SH-SY5Y (cell line): ENCODE results near the gene VPS29.

ENCODE experiments used
- GATA2 ChIP-seq: IDR thresholded peaks from 2 replicates; pipeline ENCODE4 v1.6.1; 2011; ENCODE audit warnings: mild to moderate bottlenecking, low read depth, low read length
- GATA3 ChIP-seq: IDR thresholded peaks from 2 replicates; pipeline ENCODE4 v1.6.1; 2011; ENCODE audit warnings: low read depth, mild to moderate bottlenecking, low read length, moderate library complexity

Gene VPS29

DNA sequence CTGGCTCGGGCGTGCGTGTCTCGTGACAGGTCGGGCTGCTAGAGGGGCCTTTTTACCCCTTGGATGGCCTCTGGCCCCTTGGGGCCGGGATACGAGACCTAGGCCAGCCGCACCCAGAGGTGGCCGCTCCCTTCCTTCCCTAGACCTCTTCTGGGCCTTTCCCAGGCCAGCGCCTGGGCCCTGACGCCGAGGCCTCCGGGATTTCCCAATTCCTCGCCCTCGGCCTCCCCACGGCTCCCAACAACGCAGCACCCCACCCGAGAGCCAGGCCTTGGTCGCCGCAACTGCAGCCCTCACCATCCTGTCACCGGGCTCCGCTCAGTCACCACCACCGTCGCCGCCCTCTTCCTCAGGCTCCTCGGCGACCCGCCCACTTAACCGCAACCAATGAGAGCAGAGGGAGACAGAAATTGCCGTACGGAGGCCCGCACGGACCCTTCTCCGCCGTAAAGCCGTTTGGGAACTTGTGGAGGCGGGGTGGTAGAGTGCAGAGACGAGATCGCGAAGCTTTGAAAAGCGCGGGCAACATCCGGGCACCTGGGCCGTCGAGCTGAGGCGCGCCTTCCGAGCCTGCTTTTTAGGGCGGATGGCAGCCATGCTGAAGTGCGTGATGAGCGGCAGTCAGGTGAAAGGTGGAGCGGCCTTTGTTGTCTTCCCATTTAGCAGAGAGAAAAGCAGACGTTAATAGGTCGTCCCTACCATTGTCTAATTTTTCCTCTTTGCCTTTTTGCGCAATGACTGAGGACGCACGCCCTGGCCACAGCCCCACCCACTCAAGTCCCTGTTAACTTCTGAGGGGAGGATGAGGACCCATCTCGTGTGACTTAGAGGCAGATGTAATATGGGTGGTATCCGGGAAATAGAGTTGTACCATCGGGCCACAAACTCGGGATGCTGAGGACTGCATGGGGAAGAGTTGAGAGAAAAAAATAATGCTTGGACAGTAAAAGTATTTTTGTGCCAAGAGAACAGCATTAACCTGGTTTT lies at the start of gene VPS29, which contains the start of gene RAD9B:
TSS of gene VPS29 (minus strand) at position 360 of the 987 bp plus-strand sequence. CDS start at position 300, 60 bp downstream.
TSS of gene RAD9B (plus strand) at position 580 of the 987 bp plus-strand sequence. CDS start at position 587, 7 bp downstream.
- TF ChIP-seq GATA2, result no peak
- TF ChIP-seq GATA3, result no peak

GRCh38 chr12:110550981-110551380 lies 49.1 kb upstream of the VPS29 start:
- no peak for TF ChIP-seq GATA3
- TF ChIP-seq GATA2, result no peak

GRCh38 chr12:110549716-110550115 lies 47.8 kb upstream of the VPS29 start:
- TF ChIP-seq GATA3 (no peak), GATA2 (no peak)

GRCh38 chr12:110548678-110549077 lies 46.8 kb upstream of the VPS29 start:
- TF ChIP-seq GATA2 (no peak), GATA3 (no peak)

GRCh38 chr12:110547090-110547489 lies 45.2 kb upstream of the VPS29 start:
- TF ChIP-seq GATA3, result no peak
- no peak for TF ChIP-seq GATA2

- TF ChIP-seq GATA2, result no peak
- no peak for TF ChIP-seq GATA3
Measured at GRCh38 chr12:110546339-110546738, 44.4 kb upstream of the VPS29 start.

DNA sequence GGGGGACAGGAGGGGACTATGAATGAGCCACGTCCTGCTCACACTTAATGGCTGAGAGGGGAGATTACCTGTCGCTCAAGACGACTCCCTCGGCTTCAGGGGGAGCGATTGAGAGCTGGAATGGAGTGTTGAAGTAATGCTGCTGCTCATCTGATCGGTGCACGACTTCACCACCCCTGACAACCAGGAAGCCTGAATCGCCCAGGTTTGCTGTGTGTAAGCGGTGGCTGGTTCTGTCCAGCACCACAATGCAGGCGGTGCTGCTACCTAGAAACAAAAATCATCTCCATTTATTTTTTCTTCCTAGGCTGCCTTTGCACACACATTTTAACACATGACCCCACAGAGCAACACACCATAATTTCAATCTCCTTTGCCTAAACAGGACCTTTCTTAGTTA lies 43.9 kb upstream of the VPS29 start:
- TF ChIP-seq GATA3, result no peak
- TF ChIP-seq GATA2, result no peak

DNA sequence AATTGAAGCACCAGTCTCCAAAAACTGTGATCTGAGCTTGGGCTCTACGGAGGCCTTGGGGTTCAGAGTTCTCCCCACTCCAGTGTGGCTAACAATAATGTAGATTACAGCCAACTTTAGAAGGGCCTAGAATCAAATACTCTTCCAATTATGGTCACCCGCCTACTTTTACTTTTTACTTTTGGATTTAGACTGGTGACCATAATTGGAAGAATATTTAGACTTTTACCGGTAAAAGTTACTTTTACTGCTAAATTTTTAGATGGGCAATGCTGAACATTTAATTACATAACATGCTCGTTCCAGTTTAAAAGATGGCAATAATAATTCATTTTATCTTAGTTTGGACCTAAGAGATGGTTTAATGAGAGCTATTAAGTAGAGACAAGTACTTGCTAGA lies 42.1 kb upstream of the VPS29 start:
- TF ChIP-seq GATA3 (no peak), GATA2 (no peak)

DNA sequence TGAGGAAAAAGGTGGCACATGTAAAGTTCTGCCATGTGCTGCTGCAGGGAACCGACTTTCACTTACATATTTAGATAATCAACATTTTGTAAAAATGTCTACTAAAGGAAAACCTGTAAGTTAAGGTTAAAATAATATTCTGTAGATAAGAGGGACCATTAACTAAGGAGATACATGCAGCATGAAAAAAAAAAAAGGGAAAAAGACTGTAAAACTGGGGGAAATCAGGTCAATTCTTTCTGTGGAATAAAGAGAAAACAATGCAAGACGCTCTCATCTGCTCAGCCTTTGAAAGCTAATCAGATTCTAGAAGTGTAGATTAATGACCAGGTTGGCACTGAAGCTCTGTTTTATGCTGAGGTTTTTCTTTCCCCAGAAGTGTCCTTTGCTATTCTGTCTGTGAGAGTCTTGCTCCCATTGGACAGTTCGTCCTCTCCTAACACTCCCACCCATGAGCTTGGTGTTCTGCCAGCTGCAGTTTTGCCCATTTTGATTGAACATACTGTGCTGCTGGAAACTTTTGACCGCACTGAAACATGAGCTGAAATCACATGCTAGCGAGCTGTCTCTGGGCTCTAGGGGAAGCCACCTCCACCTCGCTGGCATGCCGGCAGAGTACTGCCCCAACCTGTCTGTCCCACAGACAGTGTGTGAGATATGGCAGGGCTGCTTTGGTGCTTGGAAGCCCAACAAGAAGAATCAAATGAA lies 41.5 kb upstream of the VPS29 start:
- TF ChIP-seq GATA2 (no peak), GATA3 (no peak)

DNA sequence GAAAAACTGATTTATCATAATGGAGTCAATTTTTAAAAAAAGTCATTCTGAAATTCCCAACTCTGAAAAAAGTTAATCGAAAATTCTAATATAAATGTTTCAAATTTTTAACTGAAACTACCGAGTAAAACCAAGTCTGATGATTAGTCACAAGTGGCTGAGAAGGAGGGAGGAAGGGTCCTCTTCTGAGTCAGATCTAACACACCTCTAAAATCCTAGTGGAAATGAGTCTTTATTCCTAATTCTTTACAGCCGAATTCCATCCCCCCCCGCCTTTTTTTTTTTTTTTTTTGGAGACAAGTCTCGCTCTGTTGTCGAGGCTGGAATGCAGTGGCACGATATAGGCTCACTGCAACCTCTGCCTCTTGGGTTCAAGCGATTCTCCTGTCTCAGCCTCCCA lies 38.1 kb upstream of the VPS29 start:
- TF ChIP-seq GATA2 (no peak), GATA3 (no peak)

DNA sequence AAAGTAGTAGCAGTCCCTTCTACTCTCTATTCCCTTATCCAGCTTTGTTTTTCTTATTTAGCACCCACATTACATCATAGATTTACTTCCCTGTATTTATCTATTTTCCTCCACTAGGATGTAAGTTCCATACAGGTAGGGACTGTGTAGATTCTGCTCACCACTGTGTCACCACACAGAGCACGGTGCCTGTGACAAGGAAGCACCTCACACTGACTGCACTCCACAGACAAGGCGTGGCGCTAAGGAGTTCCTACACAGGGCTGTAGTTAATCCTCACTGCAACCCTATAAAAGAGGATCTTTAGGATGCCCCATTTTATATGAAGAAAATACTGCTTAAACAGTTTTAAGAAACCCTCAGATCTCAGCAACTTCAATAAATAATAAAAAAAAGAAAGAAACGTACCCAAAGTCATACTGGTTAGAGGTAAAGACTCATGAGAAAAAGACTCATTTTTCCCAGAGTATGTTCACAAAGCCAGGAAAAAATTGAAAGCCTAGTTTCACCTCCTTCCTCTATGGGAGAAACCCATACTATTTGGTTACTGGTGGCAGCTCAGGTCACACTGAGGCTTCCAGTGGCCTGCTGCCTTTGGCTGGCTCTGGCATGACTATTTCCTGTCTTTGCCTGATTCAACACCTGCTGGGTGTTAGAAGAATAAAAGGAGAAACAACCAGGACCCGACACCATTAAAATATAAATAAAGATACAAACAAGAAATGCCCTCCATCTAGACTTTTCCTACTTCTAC lies 37.1 kb upstream of the VPS29 start:
- TF ChIP-seq GATA2 (no peak), GATA3 (no peak)

DNA sequence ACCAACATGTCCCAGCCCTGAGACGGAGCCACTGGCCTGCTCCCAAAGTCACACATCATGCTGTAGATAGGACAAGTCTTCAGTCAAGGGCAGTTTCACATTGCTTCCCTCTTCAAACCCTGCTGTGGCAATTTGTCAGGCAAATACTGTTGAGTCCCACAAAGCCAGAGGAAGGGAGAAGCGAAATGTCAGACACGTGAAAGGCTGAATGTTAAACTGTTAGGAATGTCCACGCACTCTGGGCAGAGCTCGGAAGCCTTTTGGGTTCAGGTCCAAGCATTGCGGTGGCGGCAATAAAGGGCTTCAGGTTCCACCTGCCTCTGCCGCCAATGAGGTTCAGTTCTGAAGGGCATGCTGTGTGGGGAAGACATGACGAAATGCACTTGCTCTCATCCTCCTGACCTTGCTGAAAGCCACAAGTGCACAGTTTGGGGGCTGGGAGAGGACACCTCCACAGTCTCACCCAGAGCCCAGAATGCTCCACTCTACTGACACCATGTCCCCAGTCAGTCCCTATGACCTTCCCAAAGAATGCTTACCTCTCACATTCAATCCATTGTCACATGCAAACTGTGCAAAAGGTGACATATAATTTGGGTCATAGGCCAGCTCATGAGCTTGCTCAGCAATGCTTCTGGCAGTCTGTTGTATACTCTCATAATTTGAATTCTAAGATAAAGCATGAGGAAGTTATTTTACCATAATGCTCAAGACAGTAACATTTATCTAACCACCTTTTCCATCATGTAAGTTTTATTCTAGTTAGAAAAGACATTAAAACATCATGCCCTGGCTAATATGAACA lies 35.9 kb upstream of the VPS29 start:
- TF ChIP-seq GATA2 (no peak), GATA3 (no peak)
